UCSD-AML1 (cell line): ENCODE data around the gene TRIB2.

Source experiments
- DNase-seq: peaks from one replicate; lab custom pipeline; 2025; ENCODE audit not compliant: unreplicated experiment; lab: John Stamatoyannopoulos, UW

The TRIB2 gene

GRCh38 chr2:12773586-12774394 lies 57.1 kb downstream of the TRIB2 start:
- DNase-seq: no peak

DNA sequence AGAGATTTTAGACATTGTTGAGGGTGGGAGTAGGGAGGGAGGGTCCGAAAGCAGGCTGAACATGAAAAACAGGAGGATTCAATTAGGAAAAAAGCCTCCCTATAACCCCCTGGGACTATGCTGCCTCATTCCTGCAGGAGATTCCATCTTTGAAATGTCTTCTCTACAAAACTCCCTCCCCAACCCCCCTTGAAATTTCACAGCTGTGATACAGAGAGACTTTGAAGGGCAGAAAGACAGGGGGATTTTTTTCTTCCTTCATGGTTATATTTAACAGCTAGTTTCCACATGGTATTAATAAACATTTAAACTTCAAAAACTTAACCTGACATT lies 57.6 kb downstream of the TRIB2 start:
- DNase-seq: no peak

GRCh38 chr2:12776521-12776961 lies 59.8 kb downstream of the TRIB2 start:
- no peak for DNase-seq

- DNase-seq: no peak
Observed at GRCh38 chr2:12778369-12778768, 61.6 kb downstream of the TRIB2 start.

GRCh38 chr2:12778811-12779579 lies 62.3 kb downstream of the TRIB2 start:
- no peak for DNase-seq

DNA sequence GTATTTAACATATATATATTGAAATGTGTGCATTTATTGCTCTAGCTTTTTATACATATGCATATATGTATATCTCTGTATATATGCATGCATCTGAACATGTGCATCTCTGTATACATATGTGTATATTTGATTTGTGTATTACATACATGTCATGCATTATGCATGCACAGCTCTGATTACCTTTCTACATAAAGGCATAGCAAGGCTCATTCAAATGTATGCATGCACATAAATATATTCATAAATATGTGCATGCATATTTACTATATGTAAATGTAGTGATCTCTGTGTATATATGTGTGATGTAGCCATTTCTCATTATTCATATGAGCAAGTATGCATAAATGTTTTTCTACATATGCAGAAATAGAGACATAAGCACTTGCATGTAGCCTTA lies 64.6 kb downstream of the TRIB2 start:
- DNase-seq: no peak

GRCh38 chr2:12787891-12788801 lies 71.4 kb downstream of the TRIB2 start:
- no peak for DNase-seq

GRCh38 chr2:12791906-12792305 lies 75.2 kb downstream of the TRIB2 start:
- no peak for DNase-seq
